Measurements from ENCODE around the gene AGO1. TPM values are rescaled to one million over a fixed set of nuclear protein-coding genes. Genes with fewer than 3 reads are reported as not detected.

Gene AGO1
- total RNA-seq (2014; rRNA removed; shearing (Covaris generic); ENCODE audit: low replicate concordance): 5.0 and 8.4 TPM in 2 replicates

GRCh38 chr1:35882945-35883634, at the start of gene AGO1:
Gene AGO1, plus strand, starts transcription at chr1:35883209. Its CDS starts 213 bp downstream, at chr1:35883422.
- in situ Hi-C loops (cut with HindIII; ENCODE audit: low pct_unique_long_range_greater_than_20kb, low sequenced_read_pairs): no loop called here

DNA sequence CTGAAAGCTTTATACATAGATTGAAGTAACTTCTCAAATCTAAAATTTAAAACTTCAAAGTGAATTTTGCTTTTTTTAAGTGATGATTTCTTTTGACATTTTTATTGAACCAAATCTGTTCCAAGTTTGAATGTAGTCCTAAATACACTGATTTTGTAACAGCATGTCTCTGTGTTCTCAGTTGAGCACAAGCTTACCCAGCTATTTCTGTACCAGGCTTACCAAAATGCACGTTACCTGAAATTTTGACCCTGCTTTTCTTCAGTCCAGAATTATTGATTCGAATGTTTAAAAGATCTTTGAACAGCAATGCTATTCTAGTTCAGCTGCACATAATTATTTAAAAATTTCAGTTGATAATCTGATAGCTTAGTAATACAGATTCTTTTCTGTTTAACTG, 49.6 kb upstream of the AGO1 start:
- in situ Hi-C loops (cut with HindIII; ENCODE audit: low pct_unique_long_range_greater_than_20kb, low sequenced_read_pairs): no loop called here
- no peak for DNase-seq (ENCODE audit: low read depth)

More at GRCh38 chr1:35882945-35883634, at the start of gene AGO1:
- peak; percentile 79 for DNase-seq (ENCODE audit: low read depth)

GRCh38 chr1:35834218-35834617, 48.8 kb upstream of the AGO1 start:
- in situ Hi-C loops (cut with HindIII; ENCODE audit: low pct_unique_long_range_greater_than_20kb, low sequenced_read_pairs): no loop called here
- DNase-seq (ENCODE audit: low read depth): no peak

DNA sequence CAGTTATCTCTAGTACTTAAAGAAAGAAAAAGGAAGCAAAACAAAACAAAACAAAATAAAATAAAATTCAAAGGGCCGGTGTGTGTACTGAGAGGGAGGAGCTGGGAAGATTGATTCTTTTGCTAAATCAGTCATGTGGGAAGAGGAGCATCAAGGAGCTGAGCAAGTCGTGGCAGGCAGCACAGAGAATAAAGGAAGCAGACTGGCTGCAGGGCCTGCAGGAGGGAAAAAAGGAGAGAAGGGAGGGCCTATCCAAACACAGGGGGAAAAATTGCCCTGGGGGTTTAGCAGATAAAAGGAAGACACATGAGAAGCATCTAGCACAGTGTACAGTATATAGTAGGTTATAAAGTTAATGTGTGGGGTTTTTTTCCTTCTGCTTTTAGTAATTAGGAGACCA, 47.6 kb upstream of the AGO1 start:
- DNase-seq (ENCODE audit: low read depth): no peak
- in situ Hi-C loops (cut with HindIII; ENCODE audit: low pct_unique_long_range_greater_than_20kb, low sequenced_read_pairs): no loop called here

GRCh38 chr1:35836734-35837133, 46.3 kb upstream of the AGO1 start:
- in situ Hi-C loops (cut with HindIII; ENCODE audit: low pct_unique_long_range_greater_than_20kb, low sequenced_read_pairs): no loop called here
- no peak for DNase-seq (ENCODE audit: low read depth)

DNA sequence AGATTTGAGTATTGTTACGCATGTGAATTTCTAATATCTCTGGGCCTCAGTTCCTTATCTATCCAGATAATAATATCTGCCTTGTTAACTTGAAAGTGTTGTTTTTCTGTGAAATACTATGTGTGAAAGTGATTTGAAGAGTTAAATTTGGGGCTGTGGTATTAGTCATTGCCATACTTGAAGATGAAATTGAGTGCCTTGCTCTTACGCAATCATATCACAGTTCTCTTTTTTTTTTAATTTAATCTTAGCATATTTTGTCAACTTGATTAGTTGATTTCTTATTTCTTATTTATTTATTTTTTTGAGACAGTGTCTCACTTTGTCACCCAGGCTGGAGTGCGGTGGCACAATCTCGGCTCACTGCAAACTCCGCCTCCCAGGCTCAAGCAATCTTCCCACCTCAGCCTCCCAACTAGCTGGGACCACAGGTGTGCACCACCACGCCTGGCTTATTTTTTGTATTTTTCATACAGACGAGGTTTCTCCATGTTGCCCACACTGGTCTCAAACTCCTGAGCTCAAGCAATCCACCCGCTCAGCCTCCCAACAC, 44.2 kb upstream of the AGO1 start:
- in situ Hi-C loops (cut with HindIII; ENCODE audit: low pct_unique_long_range_greater_than_20kb, low sequenced_read_pairs): no loop called here
- no peak for DNase-seq (ENCODE audit: low read depth)

DNA sequence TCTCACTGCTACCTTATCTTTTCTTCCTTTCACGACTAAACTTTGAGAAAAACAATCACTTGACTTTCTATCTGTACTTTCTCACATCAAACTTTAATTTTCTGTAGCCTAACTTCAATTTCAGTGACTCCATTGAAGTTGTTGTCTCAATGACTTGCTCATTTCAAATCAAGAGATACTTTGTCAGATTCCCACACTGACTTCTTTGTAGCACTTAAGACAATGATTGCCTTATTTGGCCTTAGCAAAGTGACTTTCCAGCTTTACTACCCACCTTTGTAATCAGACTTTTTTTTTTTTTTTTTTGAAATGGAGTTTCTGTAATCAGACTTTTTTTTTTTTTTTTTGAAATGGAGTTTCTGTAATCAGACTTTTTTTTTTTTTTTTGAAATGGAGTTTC, 38.2 kb upstream of the AGO1 start:
- DNase-seq (ENCODE audit: low read depth): no peak
- in situ Hi-C loops (cut with HindIII; ENCODE audit: low pct_unique_long_range_greater_than_20kb, low sequenced_read_pairs): no loop called here

DNA sequence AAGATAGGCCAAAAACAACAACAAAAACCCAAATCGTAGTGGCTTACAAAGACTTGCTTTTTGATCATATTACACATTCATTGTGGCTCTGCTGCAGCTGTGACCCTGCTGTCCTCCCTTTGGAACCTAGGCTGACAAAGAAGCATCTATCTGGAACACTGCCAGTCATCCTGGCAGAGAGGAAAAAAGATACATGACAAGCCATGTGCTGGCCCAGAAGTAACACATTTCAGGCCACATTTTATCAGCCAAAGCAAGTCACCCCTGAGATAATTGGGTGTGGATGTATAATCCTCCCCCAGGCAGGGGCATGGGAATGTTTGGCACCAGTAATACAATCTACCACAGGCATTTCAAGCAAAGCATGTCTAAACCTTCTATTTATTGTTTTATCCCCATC, 37.2 kb upstream of the AGO1 start:
- DNase-seq (ENCODE audit: low read depth): no peak
- in situ Hi-C loops (cut with HindIII; ENCODE audit: low pct_unique_long_range_greater_than_20kb, low sequenced_read_pairs): no loop called here

DNA sequence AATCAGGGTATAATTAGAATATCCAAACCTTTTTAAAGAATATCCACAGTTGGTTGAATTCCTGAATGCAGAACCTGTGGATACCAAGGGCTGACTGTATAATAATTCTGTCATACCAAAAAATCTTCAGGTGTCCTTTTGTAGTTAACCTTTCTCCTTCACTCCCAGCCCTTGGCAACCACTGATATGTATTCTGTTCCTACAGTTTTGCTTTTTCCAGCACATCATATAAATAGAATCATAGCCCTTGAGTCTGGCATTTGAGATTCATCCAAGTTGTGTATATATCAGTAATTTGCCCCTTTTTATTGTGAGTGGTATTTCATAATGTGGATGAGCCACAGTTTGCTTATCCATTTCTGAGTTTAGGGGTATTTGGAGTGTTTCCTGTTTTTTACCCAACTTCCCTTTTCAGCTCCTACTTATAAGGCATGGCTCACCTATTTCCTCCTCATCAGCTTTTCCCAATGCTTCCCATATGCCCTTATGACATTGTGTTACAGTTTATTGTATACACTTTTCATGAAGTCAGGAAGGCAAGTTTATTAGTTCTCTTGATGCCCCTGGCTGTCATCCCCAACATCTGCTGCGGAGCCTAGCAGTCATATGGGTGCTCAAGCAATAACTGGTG, 35.0 kb upstream of the AGO1 start:
- in situ Hi-C loops (cut with HindIII; ENCODE audit: low pct_unique_long_range_greater_than_20kb, low sequenced_read_pairs): no loop called here
- no peak for DNase-seq (ENCODE audit: low read depth)

- in situ Hi-C loops (cut with HindIII; ENCODE audit: low pct_unique_long_range_greater_than_20kb, low sequenced_read_pairs): no loop called here
- no peak for DNase-seq (ENCODE audit: low read depth)
These were observed 33.0 kb upstream of the AGO1 start for GRCh38 chr1:35850051-35850450.

GRCh38 chr1:35850716-35851115, 32.3 kb upstream of the AGO1 start:
- no peak for DNase-seq (ENCODE audit: low read depth)
- in situ Hi-C loops (cut with HindIII; ENCODE audit: low pct_unique_long_range_greater_than_20kb, low sequenced_read_pairs): no loop called here

- DNase-seq (ENCODE audit: low read depth): no peak
- in situ Hi-C loops (cut with HindIII; ENCODE audit: low pct_unique_long_range_greater_than_20kb, low sequenced_read_pairs): no loop called here
These were observed 31.7 kb upstream of the AGO1 start for GRCh38 chr1:35851132-35851869.

GRCh38 chr1:35852241-35852640, 30.8 kb upstream of the AGO1 start:
- no peak for DNase-seq (ENCODE audit: low read depth)
- in situ Hi-C loops (cut with HindIII; ENCODE audit: low pct_unique_long_range_greater_than_20kb, low sequenced_read_pairs): no loop called here

GRCh38 chr1:35854989-35855700, 27.9 kb upstream of the AGO1 start:
- in situ Hi-C loops (cut with HindIII; ENCODE audit: low pct_unique_long_range_greater_than_20kb, low sequenced_read_pairs): no loop called here
- no peak for DNase-seq (ENCODE audit: low read depth)

DNA sequence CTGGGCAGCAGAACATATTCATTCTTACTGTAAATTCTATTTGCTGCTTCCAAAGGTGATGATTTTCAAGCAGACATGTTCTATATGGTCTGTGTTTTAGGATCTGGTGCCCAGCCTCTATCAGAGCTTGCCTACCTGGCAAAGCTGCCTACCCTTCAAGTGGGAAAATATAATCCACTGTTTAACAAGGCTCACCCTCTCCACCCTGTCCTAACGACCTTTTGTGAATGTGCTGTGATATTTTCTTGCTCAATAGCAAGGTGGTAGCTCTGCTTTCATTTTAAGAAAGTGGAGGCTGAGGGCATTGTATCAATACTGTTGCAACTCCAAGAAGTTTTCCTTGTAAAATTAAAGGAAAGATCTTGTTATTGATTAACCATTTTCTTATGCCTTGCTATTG, 26.0 kb upstream of the AGO1 start:
- in situ Hi-C loops (cut with HindIII; ENCODE audit: low pct_unique_long_range_greater_than_20kb, low sequenced_read_pairs): no loop called here
- DNase-seq (ENCODE audit: low read depth): no peak

GRCh38 chr1:35857830-35858229, 25.2 kb upstream of the AGO1 start:
- in situ Hi-C loops (cut with HindIII; ENCODE audit: low pct_unique_long_range_greater_than_20kb, low sequenced_read_pairs): no loop called here
- DNase-seq (ENCODE audit: low read depth): no peak

GRCh38 chr1:35860696-35861095, 22.3 kb upstream of the AGO1 start:
- in situ Hi-C loops (cut with HindIII; ENCODE audit: low pct_unique_long_range_greater_than_20kb, low sequenced_read_pairs): no loop called here

DNA sequence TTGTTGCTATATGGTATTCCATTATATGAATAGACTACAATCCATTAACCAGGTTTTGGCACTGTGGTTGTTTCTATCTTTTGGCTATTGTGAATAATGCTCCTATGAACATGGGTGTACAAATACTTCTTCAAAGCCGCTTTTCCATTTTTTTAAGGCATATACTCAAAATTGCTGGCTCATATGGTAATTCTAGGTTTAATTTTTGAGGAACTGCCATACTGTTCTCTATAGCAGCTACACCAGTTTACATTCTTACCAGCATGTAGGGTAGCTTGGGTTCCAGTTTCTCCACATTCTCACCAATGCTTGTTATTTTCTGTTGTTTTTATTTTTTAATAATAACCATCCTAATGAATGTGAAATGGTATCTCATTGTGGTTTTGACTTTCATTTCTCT, 19.9 kb upstream of the AGO1 start:
- DNase-seq (ENCODE audit: low read depth): no peak
- in situ Hi-C loops (cut with HindIII; ENCODE audit: low pct_unique_long_range_greater_than_20kb, low sequenced_read_pairs): no loop called here

More at GRCh38 chr1:35860696-35861095, 22.3 kb upstream of the AGO1 start:
- no peak for DNase-seq (ENCODE audit: low read depth)
